Epithelial cell of esophagus (primary cell): Measurements from ENCODE around the gene PRXL2A.
"Not testable (repeated sequence)": the region's sequence is repeated elsewhere in the genome, so short reads cannot be mapped to it uniquely, and the experiment has no call there.

Experiments used
- DNase-seq: peaks from one replicate; pipeline ENCODE4 v3.0.0; 2010; ENCODE audit warnings: low read depth
- H3K4me3 ChIP-seq: 2 replicates; pipeline ENCODE4 v1.5.1; 2011; ENCODE audit warnings: mild to moderate bottlenecking, low read length, control low read depth
- TF ChIP-seq, protein P1 (sequence below): IDR thresholded peaks from 2 replicates; pipeline ENCODE4 v1.5.1; 2011; ENCODE audit warnings: low read depth, mild to moderate bottlenecking, low read length, control low read depth, inconsistent platforms; ENCODE audit not compliant: insufficient read depth; ENCODE audit errors: missing control alignments

Gene PRXL2A

DNA sequence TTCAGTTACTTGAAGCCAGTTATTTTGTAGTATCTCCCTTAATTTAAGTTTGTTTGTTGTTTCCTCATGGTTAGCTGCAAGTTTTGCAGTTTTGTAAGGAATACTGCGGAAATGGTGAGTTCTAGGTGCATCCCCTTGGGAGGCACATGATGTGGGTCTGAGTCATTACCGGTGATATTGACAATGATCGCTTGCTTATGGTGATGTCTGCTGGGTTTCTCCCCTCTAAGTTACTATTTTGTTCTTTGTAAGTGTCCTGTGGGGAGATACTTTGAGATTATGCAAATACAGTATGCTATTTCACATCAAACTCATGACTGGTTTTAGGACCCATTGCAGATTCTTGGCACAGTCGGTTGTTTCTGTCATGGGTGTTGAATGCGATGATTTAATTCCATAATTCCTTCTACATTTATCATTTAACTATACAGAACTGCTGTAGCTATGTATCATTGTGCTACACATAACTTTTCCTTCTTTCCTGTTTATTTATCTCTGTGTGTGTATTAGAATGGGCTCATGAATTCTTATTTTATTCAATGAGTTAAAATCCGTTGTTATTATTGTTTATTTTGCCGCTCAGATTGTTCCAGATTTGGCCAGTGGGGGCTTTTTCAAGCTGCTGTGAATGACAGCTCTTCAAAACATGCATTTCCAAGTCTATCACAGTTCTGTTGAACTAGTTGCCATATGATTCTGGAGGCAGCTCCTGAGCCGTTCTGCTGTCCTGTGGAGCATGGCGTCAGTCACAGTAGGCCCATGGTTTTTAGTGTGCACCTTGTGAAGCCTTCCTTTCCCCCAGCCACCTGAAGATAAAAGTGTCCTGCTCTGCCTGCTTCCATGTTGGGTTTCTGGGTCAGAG lies 64.1 kb downstream of the PRXL2A start:
- no peak overlapping the region for H3K4me3 ChIP-seq
- peak; percentile 96 for DNase-seq

DNA sequence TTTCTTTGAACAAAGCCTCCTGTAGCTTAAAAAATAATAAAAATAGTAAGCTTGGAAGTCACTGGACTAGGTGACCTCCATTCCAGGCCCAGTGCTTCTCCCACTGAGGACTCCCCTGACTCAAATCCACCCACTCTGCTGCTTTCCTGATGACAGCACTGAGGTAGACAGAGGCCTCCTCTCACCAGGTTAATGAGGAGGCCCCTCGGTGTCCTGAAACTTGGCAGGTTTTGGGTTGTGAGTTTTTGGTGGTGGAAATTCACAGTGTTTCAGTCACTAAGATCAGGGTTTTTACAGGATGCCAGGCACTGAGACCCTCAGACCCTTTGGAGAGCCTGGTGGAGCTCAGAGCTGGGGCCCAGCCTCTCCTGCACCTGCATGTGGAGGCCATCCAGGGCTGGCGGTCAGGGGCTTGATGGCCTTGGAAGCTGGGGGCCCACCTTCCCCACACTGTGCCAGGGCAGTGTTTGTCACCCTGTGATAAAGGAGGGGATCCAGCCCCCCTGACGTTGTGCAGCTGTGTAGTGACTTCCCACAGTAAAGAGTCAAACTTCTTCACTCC lies 64.8 kb downstream of the PRXL2A start:
- TF ChIP-seq, protein P1, sequence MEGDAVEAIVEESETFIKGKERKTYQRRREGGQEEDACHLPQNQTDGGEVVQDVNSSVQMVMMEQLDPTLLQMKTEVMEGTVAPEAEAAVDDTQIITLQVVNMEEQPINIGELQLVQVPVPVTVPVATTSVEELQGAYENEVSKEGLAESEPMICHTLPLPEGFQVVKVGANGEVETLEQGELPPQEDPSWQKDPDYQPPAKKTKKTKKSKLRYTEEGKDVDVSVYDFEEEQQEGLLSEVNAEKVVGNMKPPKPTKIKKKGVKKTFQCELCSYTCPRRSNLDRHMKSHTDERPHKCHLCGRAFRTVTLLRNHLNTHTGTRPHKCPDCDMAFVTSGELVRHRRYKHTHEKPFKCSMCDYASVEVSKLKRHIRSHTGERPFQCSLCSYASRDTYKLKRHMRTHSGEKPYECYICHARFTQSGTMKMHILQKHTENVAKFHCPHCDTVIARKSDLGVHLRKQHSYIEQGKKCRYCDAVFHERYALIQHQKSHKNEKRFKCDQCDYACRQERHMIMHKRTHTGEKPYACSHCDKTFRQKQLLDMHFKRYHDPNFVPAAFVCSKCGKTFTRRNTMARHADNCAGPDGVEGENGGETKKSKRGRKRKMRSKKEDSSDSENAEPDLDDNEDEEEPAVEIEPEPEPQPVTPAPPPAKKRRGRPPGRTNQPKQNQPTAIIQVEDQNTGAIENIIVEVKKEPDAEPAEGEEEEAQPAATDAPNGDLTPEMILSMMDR, result no peak
- DNase-seq, result no peak
- H3K4me3 ChIP-seq, result no peak overlapping the region

More for the DNA sequence above, 64.1 kb downstream of the PRXL2A start:
- TF ChIP-seq, protein P1, result no peak

DNA sequence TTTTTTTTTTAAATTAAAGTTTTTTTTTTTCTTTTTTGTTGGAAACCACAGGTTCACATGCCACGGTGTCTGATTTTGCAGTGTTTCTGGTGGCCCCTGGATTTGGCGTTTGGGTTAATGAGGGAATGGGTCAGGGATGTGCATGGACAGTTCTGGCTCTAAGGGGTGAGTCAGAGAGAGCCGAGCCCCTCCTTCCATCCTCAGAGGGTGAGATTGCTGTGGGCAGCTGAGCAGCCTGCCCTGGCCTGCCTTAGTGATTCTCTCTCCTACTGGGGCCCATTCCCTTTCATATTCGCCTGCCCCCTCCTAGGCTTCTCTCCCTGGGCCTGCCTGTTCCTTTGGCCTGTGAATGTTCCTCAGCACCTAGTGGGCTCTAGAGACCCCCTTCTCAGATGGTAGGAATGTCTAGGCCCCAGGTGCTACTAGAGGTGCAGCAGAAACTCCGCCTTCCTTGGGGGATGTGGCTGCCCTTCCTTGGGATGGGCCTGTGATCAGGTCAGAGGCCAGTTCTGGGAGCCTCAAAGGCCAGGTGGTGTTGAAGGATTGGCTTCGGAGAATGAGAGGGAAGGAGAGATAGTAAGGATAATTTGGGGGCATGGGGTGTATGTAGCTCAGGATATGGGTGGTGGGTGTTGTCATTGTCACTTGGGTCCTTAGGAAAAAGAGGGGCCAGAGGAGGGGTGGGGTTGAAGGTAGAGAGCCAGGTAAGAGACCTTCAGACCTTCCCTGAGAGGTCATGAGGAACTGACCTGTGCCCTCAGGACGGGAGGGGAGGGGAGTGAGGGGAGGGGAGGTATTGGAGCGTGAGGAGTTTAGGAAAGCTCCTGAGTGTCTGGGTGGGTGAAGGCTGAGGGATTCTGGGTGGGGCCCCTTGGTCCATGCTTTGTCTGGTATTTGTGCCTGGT lies 65.6 kb downstream of the PRXL2A start:
- no peak overlapping the region for H3K4me3 ChIP-seq
- TF ChIP-seq, protein P1, result no peak
- peak; percentile 92 for DNase-seq

DNA sequence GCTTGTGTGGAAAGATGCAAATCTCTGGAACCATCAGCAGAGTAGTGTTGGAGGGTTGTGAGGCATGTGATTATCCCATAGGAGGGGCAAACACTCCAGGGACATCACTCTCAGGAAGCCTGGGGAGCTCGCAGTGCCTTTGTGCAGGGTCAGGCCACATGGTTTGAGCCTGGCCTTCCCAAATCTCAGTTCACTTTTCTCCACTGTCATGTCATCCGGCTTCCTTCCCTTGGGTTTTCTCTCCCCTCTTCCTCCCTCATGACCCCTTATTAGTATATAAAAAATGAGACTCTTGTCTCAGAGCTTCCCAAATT lies 66.2 kb downstream of the PRXL2A start:
- TF ChIP-seq, protein P1, result no peak
- no peak overlapping the region for H3K4me3 ChIP-seq
- DNase-seq, result no peak

DNA sequence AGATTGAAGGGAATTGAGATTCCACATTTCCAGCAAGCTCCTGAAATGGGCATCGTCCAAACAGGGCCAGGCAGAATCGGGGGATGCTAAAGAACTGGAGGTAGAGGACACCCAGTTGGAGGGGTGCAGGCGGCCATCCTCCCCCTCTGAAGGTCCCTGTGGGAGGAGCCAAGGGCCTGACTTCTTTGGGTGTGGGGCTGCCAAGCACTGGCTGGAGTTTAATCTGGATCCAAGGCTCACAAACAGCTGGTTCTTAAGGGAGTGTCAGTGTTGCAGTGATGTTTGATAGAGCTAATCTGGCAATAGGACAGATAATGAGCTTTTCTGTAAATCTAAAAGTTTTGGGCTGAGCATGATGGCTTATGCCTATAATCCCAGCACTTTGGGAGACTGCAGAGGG lies 66.6 kb downstream of the PRXL2A start:
- DNase-seq, result no peak
- no peak overlapping the region for H3K4me3 ChIP-seq
- TF ChIP-seq, protein P1, result no peak

DNA sequence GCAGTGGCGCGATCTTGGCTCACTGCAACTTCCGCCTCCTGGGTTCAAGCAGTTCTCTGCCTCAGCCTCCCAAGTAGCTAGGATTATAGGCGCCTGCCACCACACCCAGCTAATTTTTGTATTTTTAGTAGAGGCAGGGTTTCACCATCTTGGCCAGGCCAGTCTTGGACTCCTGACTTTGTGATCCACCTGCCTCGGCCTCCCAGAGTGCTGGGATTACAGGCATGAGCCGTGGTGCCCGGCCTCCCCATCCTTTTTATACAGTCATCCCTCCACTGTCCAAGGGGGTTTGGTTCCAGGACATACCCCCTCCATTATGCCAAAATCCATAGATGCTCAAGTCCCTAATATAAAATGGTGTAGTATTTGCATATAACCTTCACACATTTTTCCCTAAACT lies 67.3 kb downstream of the PRXL2A start:
- not testable (repeated sequence) for DNase-seq, H3K4me3 ChIP-seq

DNA sequence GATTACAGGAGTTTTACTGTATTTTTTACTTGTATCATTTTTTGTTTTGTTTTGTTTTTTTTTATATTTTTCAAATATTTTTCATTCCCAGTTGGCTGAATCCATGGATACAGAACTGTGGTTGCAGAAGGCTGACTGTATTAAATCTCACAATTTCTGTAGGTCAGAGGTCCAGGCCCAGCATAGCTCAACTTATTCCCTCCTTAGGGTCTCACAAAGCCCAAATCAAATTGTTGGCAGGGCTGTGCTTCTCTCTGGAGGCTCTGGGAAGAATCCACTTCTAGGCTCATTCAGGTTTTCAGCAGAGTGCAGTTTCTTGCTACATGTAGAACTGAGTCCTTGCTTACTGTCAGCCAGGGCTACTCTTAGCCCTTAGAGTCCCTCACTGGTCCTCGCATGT lies 68.3 kb downstream of the PRXL2A start:
- DNase-seq, result no peak
- H3K4me3 ChIP-seq, result no peak overlapping the region
- TF ChIP-seq, protein P1, result no peak
